Measurements from ENCODE around the gene TFF2.

- TF ChIP-seq CTCF (IDR thresholded peaks at IDR 0.05; ENCODE audit: low read length) (no peak), EZH2 (IDR thresholded peaks at IDR 0.05; ENCODE audit: borderline replicate concordance, low read length) (no peak)
Observed at GRCh38 chr21:42317826-42318746, 32.7 kb downstream of the TFF2 start.

All from OCI-LY1 (cell line).